A549 (cell line): ENCODE measurements around the gene B3GALNT2. TPM values are rescaled to one million over a fixed set of nuclear protein-coding genes. Genes with fewer than 3 reads are reported as not detected.

Source experiments
- ATAC-seq, 2 experiments: fragments of 200-7000 bp in 1 of 2; fragments of >200 bp in 1 of 2; cut with Nextera tagmentation in 1 of 2; cut with Tn5 transposase in 1 of 2; 3 replicates each; pipeline versions ENCODE4 v1.8.0 to v1.9.1; 2018 to 2020; ENCODE audit warnings: mild to moderate bottlenecking in 1 of 2, moderate library complexity in 1 of 2
- CTCF ChIA-PET: fragments of 300-600 bp; sonication (Branson Sonifier 250); formaldehyde crosslinking; extraction: SDS; loops from one replicate; lab custom pipeline; 2021; ENCODE audit warnings: antibody characterized with exemption, inconsistent platforms; lab: Yijun Ruan, JAX
- POLR2A ChIA-PET: fragments of 350-600 bp; formaldehyde crosslinking; extraction: SDS; loops from one replicate; lab custom pipeline; 2021; ENCODE audit warnings: antibody characterized with exemption, inconsistent platforms; lab: Yijun Ruan, JAX
- DNase-seq, 2 experiments: peaks; one replicate each; pipeline versions ENCODE4 v3.0.0 to v3.0.0-alpha.2; 2011 to 2016; ENCODE audit warnings: low read depth in 1 of 2, low spot score in 1 of 2
- FAIRE-seq: peaks from 2 replicates; lab custom pipeline; 2011; peaks lifted over from hg19 to GRCh38; lab: Jason Lieb, UNC
- H3K27ac ChIP-seq, 2 experiments: fragments of >200 bp; sonication (Bioruptor Twin); formaldehyde crosslinking; 3 replicates each; pipeline ENCODE4 v1.5.1; 2016 to 2017
- H3K4me1 ChIP-seq: fragments of >200 bp; sonication (Bioruptor Twin); formaldehyde crosslinking; 3 replicates; pipeline ENCODE4 v1.6.1; 2016
- H3K4me2 ChIP-seq: fragments of >200 bp; sonication (Bioruptor Twin); formaldehyde crosslinking; 3 replicates; pipeline ENCODE4 v1.6.1; 2016
- H3K4me3 ChIP-seq: fragments of >200 bp; sonication (Bioruptor Twin); formaldehyde crosslinking; 3 replicates; pipeline ENCODE4 v1.5.1; 2016
- H3K9me3 ChIP-seq: fragments of >200 bp; sonication (Bioruptor Twin); formaldehyde crosslinking; 3 replicates; pipeline ENCODE4 v1.6.1; 2016
- CBX2 ChIP-seq: fragments of 200-600 bp; sonication (generic); IDR thresholded peaks from 2 replicates; pipeline ENCODE4 v1.6.1; 2016; ENCODE audit warnings: low read depth, mild to moderate bottlenecking, borderline replicate concordance
- CHD4 ChIP-seq: fragments of 200-600 bp; sonication (generic); IDR thresholded peaks from 2 replicates; pipeline ENCODE4 v1.6.1; 2016; ENCODE audit warnings: antibody characterized with exemption, mild to moderate bottlenecking, borderline replicate concordance
- CTCF ChIP-seq: fragments of >200 bp; sonication (Bioruptor Twin); formaldehyde crosslinking; IDR thresholded peaks from 3 replicates; pipeline ENCODE4 v1.5.1; 2016
- ESRRA ChIP-seq: fragments of 150-350 bp; IDR thresholded peaks from 2 replicates; pipeline ENCODE4 v1.6.1; 2014; ENCODE audit warnings: mild to moderate bottlenecking, low read length, borderline replicate concordance
- FOSB ChIP-seq: fragments of 250-450 bp; sonication (Bioruptor Pico); IDR thresholded peaks from 2 replicates; pipeline ENCODE4 v1.5.0; 2020; ENCODE audit warnings: mild to moderate bottlenecking, moderate library complexity
- FOSL2 ChIP-seq, 2 experiments: fragments of 450-650 bp in 1 of 2; fragments of >200 bp in 1 of 2; sonication (Bioruptor Twin) in 1 of 2; formaldehyde crosslinking; IDR thresholded peaks; 2 replicates each; pipeline versions ENCODE4 v1.5.0 to v1.6.1; 2016 to 2020; ENCODE audit warnings: mild to moderate bottlenecking in 1 of 2, moderate library complexity in 1 of 2
- HMGXB4 ChIP-seq: fragments of 250-450 bp; sonication (Bioruptor Pico); IDR thresholded peaks from 2 replicates; pipeline ENCODE4 v1.5.0; 2021; ENCODE audit warnings: mild to moderate bottlenecking, moderate library complexity, borderline replicate concordance
- HOXB13 ChIP-seq: fragments of 250-450 bp; sonication (Bioruptor Pico); IDR thresholded peaks from 2 replicates; pipeline ENCODE4 v1.5.0; 2020; ENCODE audit warnings: low read depth, mild to moderate bottlenecking, moderate library complexity
- KDM1A ChIP-seq: fragments of 200-600 bp; sonication (generic); IDR thresholded peaks from 2 replicates; pipeline ENCODE4 v1.6.1; 2016; ENCODE audit warnings: low read depth, mild to moderate bottlenecking
- MAFK ChIP-seq: fragments of 450-650 bp; IDR thresholded peaks from 2 replicates; pipeline ENCODE4 v1.6.1; 2014; ENCODE audit not compliant: partially characterized antibody
- MYC ChIP-seq: IDR thresholded peaks from 2 replicates; pipeline ENCODE4 v1.6.1; 2012; ENCODE audit warnings: mild to moderate bottlenecking, inconsistent platforms, low read length, improper control_type of control experiment, borderline replicate concordance
- PBX3 ChIP-seq: IDR thresholded peaks from 2 replicates; pipeline ENCODE4 v1.6.1; 2012
- PHF8 ChIP-seq: fragments of 200-600 bp; sonication (generic); IDR thresholded peaks from 2 replicates; pipeline ENCODE4 v1.6.1; 2016; ENCODE audit warnings: low read depth, mild to moderate bottlenecking, antibody characterized with exemption, moderate library complexity, borderline replicate concordance
- RAD21 ChIP-seq, 2 experiments: fragments of >200 bp in 1 of 2; sonication (Bioruptor Twin) in 1 of 2; formaldehyde crosslinking in 1 of 2; IDR thresholded peaks in 1 of 2; conservative IDR thresholded peaks in 1 of 2; 2 replicates in 1 of 2; 3 replicates in 1 of 2; pipeline ENCODE4 v1.6.1; 2012 to 2018; ENCODE audit warnings: inconsistent platforms in 1 of 2
- RCOR1 ChIP-seq: fragments of 150-350 bp; IDR thresholded peaks from 2 replicates; pipeline ENCODE4 v1.6.1; 2014; ENCODE audit warnings: antibody characterized with exemption, low read length, low read depth
- SMC3 ChIP-seq: fragments of >200 bp; sonication (Bioruptor Twin); formaldehyde crosslinking; IDR thresholded peaks from 3 replicates; pipeline ENCODE4 v1.6.1; 2018; ENCODE audit warnings: inconsistent platforms
- SREBF2 ChIP-seq: fragments of 450-650 bp; IDR thresholded peaks from 2 replicates; pipeline ENCODE4 v1.6.1; 2014; ENCODE audit warnings: mild to moderate bottlenecking, moderate library complexity
- TFCP2L1 ChIP-seq: fragments of 250-450 bp; sonication (Bioruptor Pico); IDR thresholded peaks from 2 replicates; pipeline ENCODE4 v1.5.0; 2021; ENCODE audit warnings: mild to moderate bottlenecking
- USF2 ChIP-seq: fragments of 450-650 bp; IDR thresholded peaks from 2 replicates; pipeline ENCODE4 v1.6.1; 2014; ENCODE audit warnings: antibody characterized with exemption
- WGBS: methylation state at CpG from one replicate; pipeline ENCODE4 v1.1.6; 2017; ENCODE audit errors: missing lambda C conversion rate; 5-methylcytosine and 5-hydroxymethylcytosine counted together
- polyA plus RNA-seq, 4 experiments: library from polyadenylated mRNA; depleted of rRNA in 3 of 4; stranded (reverse); fragments of >200 nt; fragmentation: RNase III in 1 of 4; extraction: RNeasy Plus Mini Kit Qiagen cat#74134 plus additional on column Dnase treatment in 1 of 4; gene quantifications; 2 replicates in 3 of 4; 3 replicates in 1 of 4; pipeline ENCODE4 v1.2.3, GENCODE V29; 2011 to 2017

B3GALNT2 gene
- polyA plus RNA-seq, 2 of the 4 experiments (the other 2 are of a cell fraction): 17.3 to 39.6 TPM

- 78% methylated on average over 5 of the region's 5 CpGs for WGBS
- ChIA-PET POLR2A (no interaction called here), CTCF (interaction anchor here (1.3 to 4.4 kb wide), 4 partner anchors 11 to 456 kb away, joined by 3 to 59 read pairs (median 16); no protein-coding TSS in a partner anchor)
- H3K4me3 ChIP-seq: no peak overlapping the region
- H3K9me3 ChIP-seq: no peaks in the 10 kb centered on the region
- DNase-seq (no peak), FAIRE-seq (no peak), ATAC-seq (no peak)
- no peaks in the 10 kb centered on the region for H3K4me1 ChIP-seq
- TF ChIP-seq PHF8: no peak
- TF ChIP-seq PBX3: no peak
- no peak for TF ChIP-seq ESRRA
- no peak for TF ChIP-seq KDM1A
- TF ChIP-seq SREBF2: no peak
- no peak for TF ChIP-seq MYC
- TF ChIP-seq FOSL2 (IDR thresholded peaks at IDR 0.05): no peak
- no peak for TF ChIP-seq FOSL2 (CRISPR knock-in tag; IDR thresholded peaks at IDR 0.05)
- TF ChIP-seq USF2: no peak
- no peak for TF ChIP-seq RCOR1
- TF ChIP-seq HOXB13 (CRISPR knock-in tag): no peak
- no peak for TF ChIP-seq TFCP2L1 (CRISPR knock-in tag)
- no peak for TF ChIP-seq HMGXB4 (CRISPR knock-in tag)
- no peak for TF ChIP-seq CHD4
- no peak for TF ChIP-seq FOSB (CRISPR knock-in tag)
- no peak for TF ChIP-seq SMC3
- no peak for TF ChIP-seq MAFK
- H3K27ac ChIP-seq: no peak overlapping the region
- no peak overlapping the region for H3K4me2 ChIP-seq
Observed at GRCh38 chr1:235515844-235516512, 11.7 kb upstream of the B3GALNT2 start.

GRCh38 chr1:235513495-235514366 lies 9.5 kb upstream of the B3GALNT2 start:
- Histone ChIP-seq H3K4me2 (no peak overlapping the region), H3K4me3 (no peak overlapping the region), H3K27ac (no peak overlapping the region), H3K4me1 (no peaks in the 10 kb centered on the region), H3K9me3 (no peaks in the 10 kb centered on the region)
- ATAC-seq (peak; percentile 71 to 79; a peak in 5 of 6 replicates), FAIRE-seq (peak; percentile 80), DNase-seq (peak; percentile 38 to 74)
- CTCF ChIA-PET: interaction anchor here (0.5 to 4.4 kb wide), 42 partner anchors 9 to 1121 kb away, joined by 3 to 59 read pairs (median 4); partner anchors contain the start of gene B3GALNT2
- TF ChIP-seq RAD21 (conservative IDR thresholded peaks at IDR 0.05 in 1 of 2, IDR thresholded peaks at IDR 0.05 in 1 of 2) (peak; percentile 86 to 88), SMC3 (peak; percentile 86), CTCF (peak; percentile 96), CBX2 (no peak)
- POLR2A ChIA-PET: interaction anchor here (0.6 to 1.3 kb wide), 2 partner anchors 9 to 104 kb away, joined by 4 to 7 read pairs; partner anchors contain the start of gene B3GALNT2
- 35% methylated on average over 8 of the region's 8 CpGs for WGBS
